ENCODE results near the gene ADGRA3.

The ADGRA3 gene

GRCh38 chr4:22500128-22500611, 15.7 kb downstream of the ADGRA3 start:
- TF ChIP-seq, protein P1, sequence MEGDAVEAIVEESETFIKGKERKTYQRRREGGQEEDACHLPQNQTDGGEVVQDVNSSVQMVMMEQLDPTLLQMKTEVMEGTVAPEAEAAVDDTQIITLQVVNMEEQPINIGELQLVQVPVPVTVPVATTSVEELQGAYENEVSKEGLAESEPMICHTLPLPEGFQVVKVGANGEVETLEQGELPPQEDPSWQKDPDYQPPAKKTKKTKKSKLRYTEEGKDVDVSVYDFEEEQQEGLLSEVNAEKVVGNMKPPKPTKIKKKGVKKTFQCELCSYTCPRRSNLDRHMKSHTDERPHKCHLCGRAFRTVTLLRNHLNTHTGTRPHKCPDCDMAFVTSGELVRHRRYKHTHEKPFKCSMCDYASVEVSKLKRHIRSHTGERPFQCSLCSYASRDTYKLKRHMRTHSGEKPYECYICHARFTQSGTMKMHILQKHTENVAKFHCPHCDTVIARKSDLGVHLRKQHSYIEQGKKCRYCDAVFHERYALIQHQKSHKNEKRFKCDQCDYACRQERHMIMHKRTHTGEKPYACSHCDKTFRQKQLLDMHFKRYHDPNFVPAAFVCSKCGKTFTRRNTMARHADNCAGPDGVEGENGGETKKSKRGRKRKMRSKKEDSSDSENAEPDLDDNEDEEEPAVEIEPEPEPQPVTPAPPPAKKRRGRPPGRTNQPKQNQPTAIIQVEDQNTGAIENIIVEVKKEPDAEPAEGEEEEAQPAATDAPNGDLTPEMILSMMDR (IDR thresholded peaks at IDR 0.05): no peak

DNA sequence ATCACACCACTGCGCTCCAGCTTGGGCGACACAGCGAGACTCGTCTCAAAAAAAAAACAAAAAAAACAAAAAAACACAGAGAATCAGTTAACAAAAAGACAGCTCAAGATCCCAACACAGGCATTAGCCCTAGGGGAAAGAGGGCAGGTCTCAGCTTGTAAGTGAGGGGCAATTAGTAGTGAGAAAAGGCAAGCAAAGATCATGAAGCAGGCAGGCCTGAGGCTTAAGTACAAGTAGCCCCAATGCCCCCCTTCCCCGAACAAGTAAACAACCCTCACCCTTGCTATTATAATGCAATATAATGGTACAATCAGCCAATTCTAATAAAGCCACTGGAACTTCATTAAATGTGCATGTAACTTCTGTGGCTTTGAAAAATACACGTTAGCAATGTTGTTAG, 17.0 kb downstream of the ADGRA3 start:
- TF ChIP-seq, protein P1 (IDR thresholded peaks at IDR 0.05): no peak

- TF ChIP-seq, protein P1 (IDR thresholded peaks at IDR 0.05): no peak
These were observed 19.6 kb downstream of the ADGRA3 start for GRCh38 chr4:22496165-22496813.

- TF ChIP-seq, protein P1 (IDR thresholded peaks at IDR 0.05): no peak
These were observed 22.3 kb downstream of the ADGRA3 start for GRCh38 chr4:22493523-22493922.

GRCh38 chr4:22492987-22493386, 22.9 kb downstream of the ADGRA3 start:
- TF ChIP-seq, protein P1 (IDR thresholded peaks at IDR 0.05): no peak

DNA sequence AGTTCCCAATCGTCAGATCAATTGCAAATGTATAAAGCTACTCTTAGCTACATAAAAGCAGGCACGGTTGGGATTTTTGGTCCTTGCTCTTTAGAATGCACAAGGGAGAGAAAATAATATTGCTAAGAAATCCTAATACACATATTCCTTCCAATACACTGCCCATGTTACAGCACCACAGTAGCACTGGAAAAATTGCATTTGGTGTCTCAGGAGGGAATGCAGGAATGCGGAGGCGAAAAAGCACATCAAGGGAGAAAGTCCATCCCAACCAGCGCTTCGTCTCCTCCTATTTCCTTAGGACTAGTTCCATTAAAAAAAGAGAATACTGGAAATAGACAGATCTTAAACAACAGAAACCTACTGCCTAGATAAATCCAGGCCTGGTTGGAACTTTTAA, 23.9 kb downstream of the ADGRA3 start:
- TF ChIP-seq, protein P1 (IDR thresholded peaks at IDR 0.05): no peak

- TF ChIP-seq, protein P1 (IDR thresholded peaks at IDR 0.05): no peak
These were observed 25.0 kb downstream of the ADGRA3 start for GRCh38 chr4:22490718-22491315.

Data from LNCAP (cell line).